OCI-M2 (cell line): ENCODE results near the gene USP33.
A peak's percentile ranks its signal among the peaks of the same experiment; 100 is the strongest.
"Not testable (repeated sequence)": the region's sequence is repeated elsewhere in the genome, so short reads cannot be mapped to it uniquely, and the experiment has no call there.

ENCODE experiments used
- DNase-seq: peaks from one replicate; lab custom pipeline; 2025; ENCODE audit not compliant: unreplicated experiment; lab: John Stamatoyannopoulos, UW

Gene USP33

GRCh38 chr1:77759071-77760028, at the start of gene USP33:
Gene USP33, minus strand, starts transcription at chr1:77759852. Its CDS starts 18,155 bp downstream, at chr1:77741697.
- DNase-seq = peak; percentile 33

GRCh38 chr1:77803371-77803770, 43.7 kb upstream of the USP33 start:
- no peak for DNase-seq

GRCh38 chr1:77802026-77802425, 42.4 kb upstream of the USP33 start:
- DNase-seq = no peak

GRCh38 chr1:77797991-77798390, 38.3 kb upstream of the USP33 start:
- DNase-seq = no peak

- DNase-seq = no peak
These were observed 37.2 kb upstream of the USP33 start for GRCh38 chr1:77796695-77797405.

GRCh38 chr1:77794550-77794949, 34.9 kb upstream of the USP33 start:
- DNase-seq = no peak

- not testable (repeated sequence) for DNase-seq
These were observed 26.6 kb upstream of the USP33 start for GRCh38 chr1:77786093-77786741.

- no peak for DNase-seq
These were observed 23.5 kb upstream of the USP33 start for GRCh38 chr1:77783141-77783540.

- DNase-seq = no peak
These were observed 22.0 kb upstream of the USP33 start for GRCh38 chr1:77781683-77782082.

- peak; percentile 36 for DNase-seq
These were observed 20.1 kb upstream of the USP33 start, which contains the start of gene MIGA1 for GRCh38 chr1:77779529-77780281. Gene MIGA1, plus strand, starts transcription at chr1:77779649. Its CDS starts 3,604 bp downstream, at chr1:77783253.

- DNase-seq = no peak
These were observed 16.5 kb upstream of the USP33 start for GRCh38 chr1:77776007-77776700.

- no peak for DNase-seq
These were observed 8.4 kb upstream of the USP33 start for GRCh38 chr1:77768006-77768405.

GRCh38 chr1:77762072-77762476, 2.4 kb upstream of the USP33 start:
- DNase-seq = no peak

- DNase-seq = no peak
These were observed 2.0 kb downstream of the USP33 start for GRCh38 chr1:77757603-77758002.

GRCh38 chr1:77757066-77757584, 2.5 kb downstream of the USP33 start:
- DNase-seq = no peak

GRCh38 chr1:77756052-77756754, 3.4 kb downstream of the USP33 start:
- no peak for DNase-seq

- not testable (repeated sequence) for DNase-seq
These were observed 10.2 kb downstream of the USP33 start for GRCh38 chr1:77749489-77749888.

GRCh38 chr1:77744576-77744975, 15.1 kb downstream of the USP33 start:
- DNase-seq = no peak

GRCh38 chr1:77742011-77742555, 17.6 kb downstream of the USP33 start:
- DNase-seq = no peak
